Activated naive CD4-positive, alpha-beta T cell treated with Interleukin-2 at 50 U/mL for 16 hours (primary cell): ENCODE results near the gene DIRAS2.
"Not testable (repeated sequence)": the region's sequence is repeated elsewhere in the genome, so short reads cannot be mapped to it uniquely, and the experiment has no call there.

Source experiments
- DNase-seq: peaks from one replicate; pipeline ENCODE4 v3.0.0-alpha.2; 2020

DIRAS2 gene

GRCh38 chr9:90642570-90643539, at the start of gene DIRAS2:
TSS of gene DIRAS2 (minus strand) at chr9:90642824. CDS start at chr9:90613827, 28,997 bp downstream.
- DNase-seq, result no peak

GRCh38 chr9:90684736-90685135, 42.1 kb upstream of the DIRAS2 start:
- no peak for DNase-seq

GRCh38 chr9:90684106-90684505, 41.5 kb upstream of the DIRAS2 start:
- no peak for DNase-seq

- DNase-seq, result no peak
Measured at GRCh38 chr9:90680534-90680933, 37.9 kb upstream of the DIRAS2 start.

- no peak for DNase-seq
Measured at GRCh38 chr9:90665072-90665471, 22.4 kb upstream of the DIRAS2 start.

GRCh38 chr9:90659650-90660364, 17.2 kb upstream of the DIRAS2 start:
- DNase-seq, result no peak

- DNase-seq, result no peak
Measured at GRCh38 chr9:90658783-90659182, 16.2 kb upstream of the DIRAS2 start.

- no peak for DNase-seq
Measured at GRCh38 chr9:90658181-90658580, 15.6 kb upstream of the DIRAS2 start.

GRCh38 chr9:90656876-90657275, 14.3 kb upstream of the DIRAS2 start:
- DNase-seq, result not testable (repeated sequence)

- DNase-seq, result no peak
Measured at GRCh38 chr9:90651246-90651645, 8.6 kb upstream of the DIRAS2 start.

GRCh38 chr9:90647843-90648242, 5.2 kb upstream of the DIRAS2 start:
- DNase-seq, result no peak

- no peak for DNase-seq
Measured at GRCh38 chr9:90645721-90646120, 3.1 kb upstream of the DIRAS2 start.

- no peak for DNase-seq
Measured at GRCh38 chr9:90641884-90642487, 638 bp downstream of the DIRAS2 start.

GRCh38 chr9:90641086-90641485, 1.5 kb downstream of the DIRAS2 start:
- DNase-seq, result no peak

GRCh38 chr9:90640361-90640760, 2.3 kb downstream of the DIRAS2 start:
- DNase-seq, result no peak

- DNase-seq, result no peak
Measured at GRCh38 chr9:90637626-90638025, 5.0 kb downstream of the DIRAS2 start.

- no peak for DNase-seq
Measured at GRCh38 chr9:90632647-90633207, 9.9 kb downstream of the DIRAS2 start.

- DNase-seq, result no peak
Measured at GRCh38 chr9:90631964-90632363, 10.7 kb downstream of the DIRAS2 start.

- DNase-seq, result no peak
Measured at GRCh38 chr9:90629991-90630390, 12.6 kb downstream of the DIRAS2 start.

- no peak for DNase-seq
Measured at GRCh38 chr9:90629354-90629753, 13.3 kb downstream of the DIRAS2 start.

GRCh38 chr9:90616806-90617205, 25.8 kb downstream of the DIRAS2 start:
- no peak for DNase-seq

- DNase-seq, result no peak
Measured at GRCh38 chr9:90613502-90613901, 29.1 kb downstream of the DIRAS2 start.

GRCh38 chr9:90612957-90613356, 29.7 kb downstream of the DIRAS2 start:
- no peak for DNase-seq
